Measurements from ENCODE around the gene BCAT1.

DNA sequence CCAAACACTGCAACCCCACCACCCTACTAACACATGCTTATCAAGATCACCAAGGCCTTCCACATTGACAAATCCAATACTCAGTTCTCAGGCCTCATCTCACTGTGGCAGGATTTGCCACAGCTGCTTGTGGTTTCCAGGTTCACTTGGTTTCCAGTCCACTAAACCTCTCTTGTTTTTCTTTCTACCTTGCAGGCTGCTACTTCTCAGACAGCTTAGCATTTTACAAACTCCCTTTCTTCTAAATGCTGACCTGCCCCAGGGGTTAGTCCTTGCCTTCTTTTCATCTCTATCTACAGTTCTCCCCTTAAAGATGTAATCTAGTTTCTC, 84.1 kb downstream of the BCAT1 start:
- TF ChIP-seq, protein P1, sequence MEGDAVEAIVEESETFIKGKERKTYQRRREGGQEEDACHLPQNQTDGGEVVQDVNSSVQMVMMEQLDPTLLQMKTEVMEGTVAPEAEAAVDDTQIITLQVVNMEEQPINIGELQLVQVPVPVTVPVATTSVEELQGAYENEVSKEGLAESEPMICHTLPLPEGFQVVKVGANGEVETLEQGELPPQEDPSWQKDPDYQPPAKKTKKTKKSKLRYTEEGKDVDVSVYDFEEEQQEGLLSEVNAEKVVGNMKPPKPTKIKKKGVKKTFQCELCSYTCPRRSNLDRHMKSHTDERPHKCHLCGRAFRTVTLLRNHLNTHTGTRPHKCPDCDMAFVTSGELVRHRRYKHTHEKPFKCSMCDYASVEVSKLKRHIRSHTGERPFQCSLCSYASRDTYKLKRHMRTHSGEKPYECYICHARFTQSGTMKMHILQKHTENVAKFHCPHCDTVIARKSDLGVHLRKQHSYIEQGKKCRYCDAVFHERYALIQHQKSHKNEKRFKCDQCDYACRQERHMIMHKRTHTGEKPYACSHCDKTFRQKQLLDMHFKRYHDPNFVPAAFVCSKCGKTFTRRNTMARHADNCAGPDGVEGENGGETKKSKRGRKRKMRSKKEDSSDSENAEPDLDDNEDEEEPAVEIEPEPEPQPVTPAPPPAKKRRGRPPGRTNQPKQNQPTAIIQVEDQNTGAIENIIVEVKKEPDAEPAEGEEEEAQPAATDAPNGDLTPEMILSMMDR (IDR thresholded peaks at IDR 0.05; ENCODE audit: poor library complexity): no peak
- no peak for TF ChIP-seq EZH2 (IDR thresholded peaks at IDR 0.05; ENCODE audit: borderline replicate concordance)
- no peak for TF ChIP-seq EZH2phosphoT487 (IDR thresholded peaks at IDR 0.05; ENCODE audit: low read depth, severe bottlenecking, unreplicated experiment)

All from hepatocyte (in vitro differentiated cells).